DOHH2 (cell line): Measurements from ENCODE around the gene PGAM4.

Experiments
- EZH2phosphoT487 ChIP-seq: fragments of 200-600 bp; sonication (generic); IDR thresholded peaks from 2 replicates; pipeline ENCODE4 v1.6.1; 2017; ENCODE audit warnings: borderline replicate concordance, mild to moderate bottlenecking, antibody characterized with exemption, low read length, moderate library complexity, mixed read lengths
- TF ChIP-seq, protein P1 (sequence below): fragments of 200-600 bp; sonication (generic); IDR thresholded peaks from one replicate; pipeline ENCODE4 v1.5.1; 2014; ENCODE audit warnings: antibody characterized with exemption, mild to moderate bottlenecking, low read depth, low read length; ENCODE audit not compliant: poor library complexity, severe bottlenecking

DNA sequence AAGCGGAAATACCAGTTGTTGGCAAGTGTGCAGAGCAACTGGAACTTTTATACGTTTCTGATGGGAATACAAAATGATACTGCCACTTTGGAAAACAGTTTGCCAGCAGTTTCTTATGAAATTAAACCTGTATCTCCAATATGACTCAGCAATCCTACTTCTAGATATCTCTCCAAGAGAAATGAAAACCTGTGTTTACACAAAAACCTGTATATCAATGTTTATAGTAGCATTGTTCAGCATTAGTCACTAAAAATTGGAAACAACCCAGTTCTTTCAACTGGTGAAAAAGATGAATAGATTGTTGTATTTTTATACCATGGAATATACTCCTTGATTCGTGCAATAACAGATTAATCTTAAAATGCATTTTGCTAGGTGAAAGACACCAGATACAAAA is 32.1 kb downstream of the PGAM4 start:
- TF ChIP-seq, protein P1, sequence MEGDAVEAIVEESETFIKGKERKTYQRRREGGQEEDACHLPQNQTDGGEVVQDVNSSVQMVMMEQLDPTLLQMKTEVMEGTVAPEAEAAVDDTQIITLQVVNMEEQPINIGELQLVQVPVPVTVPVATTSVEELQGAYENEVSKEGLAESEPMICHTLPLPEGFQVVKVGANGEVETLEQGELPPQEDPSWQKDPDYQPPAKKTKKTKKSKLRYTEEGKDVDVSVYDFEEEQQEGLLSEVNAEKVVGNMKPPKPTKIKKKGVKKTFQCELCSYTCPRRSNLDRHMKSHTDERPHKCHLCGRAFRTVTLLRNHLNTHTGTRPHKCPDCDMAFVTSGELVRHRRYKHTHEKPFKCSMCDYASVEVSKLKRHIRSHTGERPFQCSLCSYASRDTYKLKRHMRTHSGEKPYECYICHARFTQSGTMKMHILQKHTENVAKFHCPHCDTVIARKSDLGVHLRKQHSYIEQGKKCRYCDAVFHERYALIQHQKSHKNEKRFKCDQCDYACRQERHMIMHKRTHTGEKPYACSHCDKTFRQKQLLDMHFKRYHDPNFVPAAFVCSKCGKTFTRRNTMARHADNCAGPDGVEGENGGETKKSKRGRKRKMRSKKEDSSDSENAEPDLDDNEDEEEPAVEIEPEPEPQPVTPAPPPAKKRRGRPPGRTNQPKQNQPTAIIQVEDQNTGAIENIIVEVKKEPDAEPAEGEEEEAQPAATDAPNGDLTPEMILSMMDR = no peak
- no peak for TF ChIP-seq EZH2phosphoT487
